Posterior cingulate gyrus (tissue), 11 donors: ENCODE data around the gene SFXN2.

Experiments
- DNase-seq, 10 donors: peaks; one replicate each; pipeline versions ENCODE4 v3.0.0 to v3.0.0-alpha.2; 2020 to 2021; ENCODE audit warnings: mixed read lengths in 3 of 10
- intact Hi-C: fragments of 100-400 bp; cut with DNase I; formaldehyde crosslinking; loops from one replicate; pipeline ENCODE4 v1.15.1; 2023

SFXN2 gene

GRCh38 chr10:102769375-102770107, 55.1 kb downstream of the SFXN2 start:
- intact Hi-C loops, result no loop called here
- DNase-seq, result no peak

- intact Hi-C loops, result no loop called here
- no peak for DNase-seq
Measured at GRCh38 chr10:102770108-102770482, 55.7 kb downstream of the SFXN2 start.

GRCh38 chr10:102770792-102771191, 56.4 kb downstream of the SFXN2 start:
- intact Hi-C loops, result no loop called here
- no peak for DNase-seq

- no peak for DNase-seq
- intact Hi-C loops, result no loop called here
Measured at GRCh38 chr10:102773320-102773719, 58.9 kb downstream of the SFXN2 start.

GRCh38 chr10:102773986-102774385, 59.5 kb downstream of the SFXN2 start:
- no peak for DNase-seq
- intact Hi-C loops, result no loop called here

- no peak for DNase-seq
- intact Hi-C loops, result no loop called here
Measured at GRCh38 chr10:102775201-102775934, 60.9 kb downstream of the SFXN2 start.

GRCh38 chr10:102775935-102776669, 61.7 kb downstream of the SFXN2 start:
- intact Hi-C loops, result no loop called here
- DNase-seq, result peak; percentile 38 to 91 (median 55)

- intact Hi-C loops, result no loop called here
- DNase-seq, result peak; percentile 28 to 94 (median 55)
Measured at GRCh38 chr10:102776779-102777456, 62.5 kb downstream of the SFXN2 start.

- intact Hi-C loops, result no loop called here
- no peak for DNase-seq
Measured at GRCh38 chr10:102777711-102778453, 63.4 kb downstream of the SFXN2 start.

GRCh38 chr10:102778781-102779180, 64.3 kb downstream of the SFXN2 start:
- no peak for DNase-seq
- intact Hi-C loops, result no loop called here

GRCh38 chr10:102779680-102780526, 65.5 kb downstream of the SFXN2 start:
- no peak for DNase-seq
- intact Hi-C loops, result no loop called here

- DNase-seq, result no peak
- intact Hi-C loops, result no loop called here
Measured at GRCh38 chr10:102780527-102780808, 66.0 kb downstream of the SFXN2 start.

GRCh38 chr10:102781090-102781920, 66.9 kb downstream of the SFXN2 start:
- intact Hi-C loops, result no loop called here
- no peak for DNase-seq

- intact Hi-C loops, result no loop called here
Measured at GRCh38 chr10:102781921-102782557, 67.6 kb downstream of the SFXN2 start.

GRCh38 chr10:102782673-102783551, 68.5 kb downstream of the SFXN2 start:
- intact Hi-C loops, result no loop called here
- no peak for DNase-seq

More at GRCh38 chr10:102781921-102782557, 67.6 kb downstream of the SFXN2 start:
- DNase-seq, result no peak

GRCh38 chr10:102783568-102783967, 69.1 kb downstream of the SFXN2 start:
- intact Hi-C loops, result no loop called here
- no peak for DNase-seq

GRCh38 chr10:102785818-102786217, 71.4 kb downstream of the SFXN2 start:
- intact Hi-C loops, result no loop called here
- DNase-seq, result no peak
